Vagina (tissue), 2 donors: ENCODE measurements around the gene BCAT1. TPM values are rescaled to one million over a fixed set of nuclear protein-coding genes. Genes with fewer than 3 reads are reported as not detected.
"Not testable (repeated sequence)": the region's sequence is repeated elsewhere in the genome, so short reads cannot be mapped to it uniquely, and the experiment has no call there.

Experiments used
- DNase-seq, 2 donors: peaks; one replicate each; pipeline ENCODE4 v3.0.0-alpha.2; 2017; ENCODE audit errors: extremely low spot score in 2 of 2
- H3K27ac ChIP-seq: fragments of 200-600 bp; sonication (generic); one replicate; pipeline ENCODE4 v1.5.1; 2019
- H3K27me3 ChIP-seq: fragments of 200-600 bp; sonication (generic); one replicate; pipeline ENCODE4 v1.5.1; 2019
- H3K36me3 ChIP-seq, 2 donors: fragments of 200-600 bp; sonication (generic); one replicate each; pipeline ENCODE4 v1.5.1; 2017 to 2019
- H3K4me1 ChIP-seq: fragments of 200-600 bp; sonication (generic); one replicate; pipeline ENCODE4 v1.5.1; 2019
- H3K4me3 ChIP-seq, 2 donors: fragments of 200-600 bp; sonication (generic); 1 replicate in 1 of 2; 2 replicates in 1 of 2; pipeline ENCODE4 v1.5.1; 2016 to 2019
- H3K9me3 ChIP-seq: fragments of 200-600 bp; sonication (generic); one replicate; pipeline ENCODE4 v1.5.1; 2019
- CTCF ChIP-seq, 3 experiments: fragments of 450-650 bp in 2 of 3; fragments of 200-600 bp in 1 of 3; sonication (generic) in 1 of 3; IDR thresholded peaks; one replicate each; pipeline ENCODE4 v1.5.1; 2017 to 2019; ENCODE audit warnings: antibody characterized with exemption in 3 of 3, mild to moderate bottlenecking in 2 of 3, moderate library complexity in 2 of 3
- POLR2A ChIP-seq, 2 donors: fragments of 450-650 bp; IDR thresholded peaks; one replicate each; pipeline ENCODE4 v1.6.1; 2017; ENCODE audit warnings: antibody characterized with exemption in 2 of 2, mild to moderate bottlenecking in 2 of 2, moderate library complexity in 2 of 2
- POLR2AphosphoS5 ChIP-seq, 2 donors: sonication (generic); formaldehyde crosslinking; IDR thresholded peaks; one replicate each; pipeline ENCODE4 v1.9.0; 2017; ENCODE audit warnings: antibody characterized with exemption in 2 of 2, mild to moderate bottlenecking in 2 of 2, low read depth in 1 of 2; ENCODE audit not compliant: insufficient read depth in 1 of 2
- intact Hi-C: fragments of 100-400 bp; cut with DNase I; formaldehyde crosslinking; loops from one replicate; pipeline ENCODE4 v1.15.1; 2023
- total RNA-seq: library from RNA; depleted of rRNA; stranded (reverse); fragments of >200 nt; gene quantifications from one replicate; pipeline ENCODE4 v1.2.3, GENCODE V29; 2016

BCAT1 gene
- total RNA-seq, 1 donor from 2014 or later, result 20.6 TPM

GRCh38 chr12:24929953-24930352, 18.9 kb downstream of the BCAT1 start:
- Histone ChIP-seq H3K4me3 (no peak overlapping the region), H3K36me3 (no peaks in the 10 kb centered on the region), H3K27me3 (no peaks in the 10 kb centered on the region), H3K27ac (no peak overlapping the region), H3K4me1 (no peaks in the 10 kb centered on the region), H3K9me3 (no peaks in the 10 kb centered on the region)
- intact Hi-C loops, result no loop called here
- no peak for TF ChIP-seq POLR2A (IDR thresholded peaks at IDR 0.05)
- TF ChIP-seq CTCF (IDR thresholded peaks at IDR 0.05), result no peak
- TF ChIP-seq POLR2AphosphoS5 (IDR thresholded peaks at IDR 0.05; ENCODE audit: insufficient read depth in 1 of 2, low read depth in 1 of 2), result no peak
- no peak for DNase-seq

- H3K27ac ChIP-seq, intact Hi-C loops, H3K4me1 ChIP-seq, H3K4me3 ChIP-seq, H3K27me3 ChIP-seq, DNase-seq, H3K36me3 ChIP-seq, H3K9me3 ChIP-seq: not testable (repeated sequence)
Measured at GRCh38 chr12:24928533-24929306, 20.2 kb downstream of the BCAT1 start.

GRCh38 chr12:24928131-24928530, 20.8 kb downstream of the BCAT1 start:
- no peak for DNase-seq
- Histone ChIP-seq H3K4me1 (no peaks in the 10 kb centered on the region), H3K27me3 (no peaks in the 10 kb centered on the region), H3K9me3 (no peaks in the 10 kb centered on the region), H3K36me3 (no peaks in the 10 kb centered on the region), H3K27ac (no peak overlapping the region), H3K4me3 (no peak overlapping the region)
- intact Hi-C loops, result no loop called here
- TF ChIP-seq CTCF (IDR thresholded peaks at IDR 0.05) (no peak), POLR2AphosphoS5 (IDR thresholded peaks at IDR 0.05; ENCODE audit: insufficient read depth in 1 of 2, low read depth in 1 of 2) (no peak), POLR2A (IDR thresholded peaks at IDR 0.05) (no peak)

GRCh38 chr12:24926080-24926479, 22.8 kb downstream of the BCAT1 start:
- H3K9me3 ChIP-seq, H3K27me3 ChIP-seq, DNase-seq, H3K4me3 ChIP-seq, H3K4me1 ChIP-seq, H3K27ac ChIP-seq, intact Hi-C loops, H3K36me3 ChIP-seq: not testable (repeated sequence)

GRCh38 chr12:24922090-24922489, 26.8 kb downstream of the BCAT1 start:
- no peaks in the 10 kb centered on the region for H3K27me3 ChIP-seq
- intact Hi-C loops, result no loop called here
- no peak for DNase-seq
- H3K27ac ChIP-seq, result no peak overlapping the region
- TF ChIP-seq POLR2A (IDR thresholded peaks at IDR 0.05) (no peak), POLR2AphosphoS5 (IDR thresholded peaks at IDR 0.05; ENCODE audit: insufficient read depth in 1 of 2, low read depth in 1 of 2) (no peak), CTCF (IDR thresholded peaks at IDR 0.05) (no peak)
- no peaks in the 10 kb centered on the region for H3K36me3 ChIP-seq
- H3K4me3 ChIP-seq, result no peak overlapping the region
- H3K9me3 ChIP-seq, result no peaks in the 10 kb centered on the region
- no peaks in the 10 kb centered on the region for H3K4me1 ChIP-seq

- intact Hi-C loops, result no loop called here
- no peak for DNase-seq
- Histone ChIP-seq H3K4me3 (no peak overlapping the region), H3K36me3 (no peaks in the 10 kb centered on the region), H3K27me3 (no peaks in the 10 kb centered on the region), H3K4me1 (no peaks in the 10 kb centered on the region), H3K27ac (no peak overlapping the region), H3K9me3 (no peaks in the 10 kb centered on the region)
- TF ChIP-seq POLR2A (IDR thresholded peaks at IDR 0.05), result no peak
- TF ChIP-seq POLR2AphosphoS5 (IDR thresholded peaks at IDR 0.05; ENCODE audit: insufficient read depth in 1 of 2, low read depth in 1 of 2), result no peak
- no peak for TF ChIP-seq CTCF (IDR thresholded peaks at IDR 0.05)
Measured at GRCh38 chr12:24921251-24922038, 27.5 kb downstream of the BCAT1 start.
